Measurements from ENCODE around the gene CDON.

CDON gene

GRCh38 chr11:126051117-126051516, 11.5 kb downstream of the CDON start:
- WGBS, 2 donors (ENCODE audit: extremely low coverage in 2 of 2, insufficient read length in 2 of 2, insufficient replicate concordance in 1 of 2), result no CpG with 5 or more reads among the region's 3 CpGs
- no peak overlapping the region for H2BK120ac ChIP-seq (ENCODE audit: low read depth, low read length)
- H4K91ac ChIP-seq (ENCODE audit: low read depth, low read length, poor library complexity), result no peak overlapping the region
- peaks cover 9 to 15% of the 10 kb centered on the region in 2 donors for H3K4me1 ChIP-seq (ENCODE audit: control insufficient read depth in 2 of 2, insufficient read depth in 1 of 2, low read depth in 1 of 2, low read length in 2 of 2)
- H2BK15ac ChIP-seq (ENCODE audit: low read length), result no peak overlapping the region
- H3K4me3 ChIP-seq (ENCODE audit: low read length in 2 of 2), result no peak overlapping the region
- H2BK12ac ChIP-seq (ENCODE audit: low read length), result no peak overlapping the region
- no peaks in the 10 kb centered on the region for H3K27me3 ChIP-seq (ENCODE audit: control insufficient read depth in 3 of 3, insufficient read depth in 3 of 3, low read depth in 1 of 3, low read length in 3 of 3)
- H3K4ac ChIP-seq (ENCODE audit: low read length), result no peak overlapping the region
- H3K9me3 ChIP-seq (replicated peaks in 1 of 2; ENCODE audit: control insufficient read depth in 2 of 2, insufficient read depth in 1 of 2, low read depth in 1 of 2, low read length in 2 of 2), result no peaks in the 10 kb centered on the region
- H3K14ac ChIP-seq (ENCODE audit: low read length), result no peak overlapping the region
- H3K79me1 ChIP-seq (ENCODE audit: low read depth, low read length), result peaks cover 3% of the 10 kb centered on the region
- no peak overlapping the region for H3K18ac ChIP-seq (ENCODE audit: low read length)
- no peak for DNase-seq (ENCODE audit: low spot score)
- no peak overlapping the region for H2BK5ac ChIP-seq (ENCODE audit: low read length)
- peak overlapping the region; percentile 49 for H3K27ac ChIP-seq (replicated peaks; ENCODE audit: low read length)
- H3K36me3 ChIP-seq (replicated peaks in 1 of 2; ENCODE audit: control insufficient read depth in 2 of 2, insufficient read depth in 2 of 2, low read length in 2 of 2), result no peaks in the 10 kb centered on the region
- no peak overlapping the region for H2AK5ac ChIP-seq (ENCODE audit: low read depth, low read length)
- H2AFZ ChIP-seq (ENCODE audit: low read length), result no peak overlapping the region
- H4K8ac ChIP-seq (ENCODE audit: low read depth, low read length), result no peak overlapping the region
- H3K4me2 ChIP-seq (ENCODE audit: insufficient read depth, low read length, poor library complexity, severe bottlenecking), result no peak overlapping the region
- H3K9ac ChIP-seq (ENCODE audit: low read depth, low read length, poor library complexity), result no peak overlapping the region
- H3K23ac ChIP-seq (ENCODE audit: low read depth, low read length, poor library complexity), result no peak overlapping the region

GRCh38 chr11:126049159-126049558, 13.5 kb downstream of the CDON start:
- Histone ChIP-seq H3K36me3 (replicated peaks in 1 of 2; ENCODE audit: control insufficient read depth in 2 of 2, insufficient read depth in 2 of 2, low read length in 2 of 2) (no peaks in the 10 kb centered on the region), H3K27ac (replicated peaks; ENCODE audit: low read length) (no peak overlapping the region), H2BK120ac (ENCODE audit: low read depth, low read length) (no peak overlapping the region), H4K91ac (ENCODE audit: low read depth, low read length, poor library complexity) (no peak overlapping the region), H2AFZ (ENCODE audit: low read length) (no peak overlapping the region), H2BK12ac (ENCODE audit: low read length) (no peak overlapping the region), H3K4me2 (ENCODE audit: insufficient read depth, low read length, poor library complexity, severe bottlenecking) (no peak overlapping the region), H4K8ac (ENCODE audit: low read depth, low read length) (no peak overlapping the region), H3K4me1 (ENCODE audit: control insufficient read depth in 2 of 2, insufficient read depth in 1 of 2, low read depth in 1 of 2, low read length in 2 of 2) (peaks cover 9 to 10% of the 10 kb centered on the region in 2 donors), H3K14ac (ENCODE audit: low read length) (no peak overlapping the region), H3K27me3 (ENCODE audit: control insufficient read depth in 3 of 3, insufficient read depth in 3 of 3, low read depth in 1 of 3, low read length in 3 of 3) (no peaks in the 10 kb centered on the region), H2AK5ac (ENCODE audit: low read depth, low read length) (no peak overlapping the region), H2BK15ac (ENCODE audit: low read length) (no peak overlapping the region), H3K4ac (ENCODE audit: low read length) (no peak overlapping the region), H3K79me1 (ENCODE audit: low read depth, low read length) (peaks cover 3% of the 10 kb centered on the region), H3K4me3 (ENCODE audit: low read length in 2 of 2) (no peak overlapping the region), H2BK5ac (ENCODE audit: low read length) (no peak overlapping the region), H3K9me3 (replicated peaks in 1 of 2; ENCODE audit: control insufficient read depth in 2 of 2, insufficient read depth in 1 of 2, low read depth in 1 of 2, low read length in 2 of 2) (no peaks in the 10 kb centered on the region), H3K9ac (ENCODE audit: low read depth, low read length, poor library complexity) (no peak overlapping the region), H3K18ac (ENCODE audit: low read length) (no peak overlapping the region), H3K23ac (ENCODE audit: low read depth, low read length, poor library complexity) (no peak overlapping the region)
- no CpG with 5 or more reads among the region's 1 CpG for WGBS, 2 donors (ENCODE audit: extremely low coverage in 2 of 2, insufficient read length in 2 of 2, insufficient replicate concordance in 1 of 2)
- DNase-seq (ENCODE audit: low spot score), result no peak

GRCh38 chr11:126048197-126048596, 14.5 kb downstream of the CDON start:
- Histone ChIP-seq H2BK120ac (ENCODE audit: low read depth, low read length) (no peak overlapping the region), H3K27ac (replicated peaks; ENCODE audit: low read length) (no peak overlapping the region), H3K79me1 (ENCODE audit: low read depth, low read length) (peaks cover 3% of the 10 kb centered on the region), H3K4ac (ENCODE audit: low read length) (no peak overlapping the region), H4K91ac (ENCODE audit: low read depth, low read length, poor library complexity) (no peak overlapping the region), H4K8ac (ENCODE audit: low read depth, low read length) (no peak overlapping the region), H3K4me3 (ENCODE audit: low read length in 2 of 2) (no peak overlapping the region), H3K27me3 (ENCODE audit: control insufficient read depth in 3 of 3, insufficient read depth in 3 of 3, low read depth in 1 of 3, low read length in 3 of 3) (no peaks in the 10 kb centered on the region), H3K9ac (ENCODE audit: low read depth, low read length, poor library complexity) (no peak overlapping the region), H3K14ac (ENCODE audit: low read length) (no peak overlapping the region), H3K4me2 (ENCODE audit: insufficient read depth, low read length, poor library complexity, severe bottlenecking) (no peak overlapping the region), H3K4me1 (ENCODE audit: control insufficient read depth in 2 of 2, insufficient read depth in 1 of 2, low read depth in 1 of 2, low read length in 2 of 2) (peaks cover 7 to 9% of the 10 kb centered on the region in 2 donors), H2BK5ac (ENCODE audit: low read length) (no peak overlapping the region), H3K18ac (ENCODE audit: low read length) (no peak overlapping the region), H2AFZ (ENCODE audit: low read length) (no peak overlapping the region), H3K9me3 (replicated peaks in 1 of 2; ENCODE audit: control insufficient read depth in 2 of 2, insufficient read depth in 1 of 2, low read depth in 1 of 2, low read length in 2 of 2) (no peaks in the 10 kb centered on the region), H2AK5ac (ENCODE audit: low read depth, low read length) (no peak overlapping the region), H2BK15ac (ENCODE audit: low read length) (no peak overlapping the region), H3K23ac (ENCODE audit: low read depth, low read length, poor library complexity) (no peak overlapping the region), H3K36me3 (replicated peaks in 1 of 2; ENCODE audit: control insufficient read depth in 2 of 2, insufficient read depth in 2 of 2, low read length in 2 of 2) (no peaks in the 10 kb centered on the region), H2BK12ac (ENCODE audit: low read length) (no peak overlapping the region)
- WGBS, 2 donors (ENCODE audit: extremely low coverage in 2 of 2, insufficient read length in 2 of 2, insufficient replicate concordance in 1 of 2), result no CpG with 5 or more reads among the region's 5 CpGs
- DNase-seq (ENCODE audit: low spot score), result no peak

GRCh38 chr11:126046570-126047195, 16.0 kb downstream of the CDON start:
- Histone ChIP-seq H2BK5ac (ENCODE audit: low read length) (no peak overlapping the region), H2BK12ac (ENCODE audit: low read length) (no peak overlapping the region), H3K4ac (ENCODE audit: low read length) (no peak overlapping the region), H3K4me1 (ENCODE audit: control insufficient read depth in 2 of 2, insufficient read depth in 1 of 2, low read depth in 1 of 2, low read length in 2 of 2) (peaks cover 7 to 9% of the 10 kb centered on the region in 2 donors), H3K27me3 (ENCODE audit: control insufficient read depth in 3 of 3, insufficient read depth in 3 of 3, low read depth in 1 of 3, low read length in 3 of 3) (no peaks in the 10 kb centered on the region), H3K36me3 (replicated peaks in 1 of 2; ENCODE audit: control insufficient read depth in 2 of 2, insufficient read depth in 2 of 2, low read length in 2 of 2) (no peaks in the 10 kb centered on the region), H4K91ac (ENCODE audit: low read depth, low read length, poor library complexity) (no peak overlapping the region), H3K27ac (replicated peaks; ENCODE audit: low read length) (no peak overlapping the region), H3K18ac (ENCODE audit: low read length) (no peak overlapping the region), H3K4me2 (ENCODE audit: insufficient read depth, low read length, poor library complexity, severe bottlenecking) (no peak overlapping the region), H2BK15ac (ENCODE audit: low read length) (no peak overlapping the region), H3K23ac (ENCODE audit: low read depth, low read length, poor library complexity) (no peak overlapping the region), H3K9ac (ENCODE audit: low read depth, low read length, poor library complexity) (no peak overlapping the region), H3K9me3 (replicated peaks in 1 of 2; ENCODE audit: control insufficient read depth in 2 of 2, insufficient read depth in 1 of 2, low read depth in 1 of 2, low read length in 2 of 2) (no peaks in the 10 kb centered on the region), H4K8ac (ENCODE audit: low read depth, low read length) (no peak overlapping the region), H2BK120ac (ENCODE audit: low read depth, low read length) (no peak overlapping the region), H3K79me1 (ENCODE audit: low read depth, low read length) (peaks cover 6% of the 10 kb centered on the region), H3K14ac (ENCODE audit: low read length) (no peak overlapping the region), H2AFZ (ENCODE audit: low read length) (no peak overlapping the region), H2AK5ac (ENCODE audit: low read depth, low read length) (no peak overlapping the region), H3K4me3 (ENCODE audit: low read length in 2 of 2) (no peak overlapping the region)
- WGBS, 2 donors (ENCODE audit: extremely low coverage in 2 of 2, insufficient read length in 2 of 2, insufficient replicate concordance in 1 of 2), result no CpG with 5 or more reads among the region's 5 CpGs
- no peak for DNase-seq (ENCODE audit: low spot score)

Measured in neuronal stem cell (in vitro differentiated cells).